ENCODE measurements around the gene MAEA. TPM values are rescaled to one million over a fixed set of nuclear protein-coding genes. Genes with fewer than 3 reads are reported as not detected.
"Not testable (repeated sequence)": the region's sequence is repeated elsewhere in the genome, so short reads cannot be mapped to it uniquely, and the experiment has no call there.

MAEA gene
- total RNA-seq, 1 experiment from 2014 or later, result 75.0 TPM

DNA sequence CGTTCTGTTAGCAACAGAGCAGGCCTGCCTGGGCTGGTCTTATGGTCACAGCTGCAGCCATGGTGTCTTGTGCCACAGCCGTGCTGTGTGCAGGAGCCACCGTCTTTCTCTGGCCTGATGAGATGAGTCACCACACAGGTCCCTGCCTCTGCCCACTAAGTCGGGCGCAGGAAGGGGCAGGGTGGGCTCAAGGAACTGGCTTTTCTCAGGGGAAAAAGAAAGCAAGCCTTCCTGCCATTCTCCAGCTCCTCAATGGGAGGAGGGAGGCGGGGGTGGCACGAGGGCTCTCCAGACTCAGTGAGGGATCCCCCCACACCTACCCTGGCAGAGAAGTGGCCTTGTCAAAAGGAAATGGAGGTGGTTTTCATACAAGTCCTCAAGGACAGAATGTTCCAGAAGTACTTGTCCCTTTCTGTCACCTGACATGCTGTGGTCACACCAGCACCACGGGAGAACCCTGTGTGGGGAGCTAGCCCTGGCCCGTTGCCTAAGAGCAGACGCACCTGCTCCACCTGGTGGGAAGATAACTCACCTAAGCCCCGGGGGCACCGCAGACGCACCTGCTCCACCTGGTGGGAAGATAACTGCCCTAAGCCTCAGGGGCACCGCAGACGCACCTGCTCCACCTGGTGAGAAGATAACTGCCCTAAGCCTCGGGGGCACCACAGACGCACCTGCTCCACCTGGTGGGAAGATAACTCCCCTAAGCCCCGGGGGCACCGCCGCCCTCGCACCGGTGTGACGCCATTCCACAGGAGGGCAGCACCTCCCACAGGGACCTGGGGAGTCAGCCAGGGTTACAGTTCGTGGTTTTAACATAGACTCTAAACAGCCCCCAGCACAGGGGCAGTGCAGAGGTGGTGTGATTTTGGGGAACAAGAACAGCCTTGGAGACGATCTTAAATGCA, 75.8 kb downstream of the MAEA start:
- no peak for DNase-seq (ENCODE audit: low read depth)

DNA sequence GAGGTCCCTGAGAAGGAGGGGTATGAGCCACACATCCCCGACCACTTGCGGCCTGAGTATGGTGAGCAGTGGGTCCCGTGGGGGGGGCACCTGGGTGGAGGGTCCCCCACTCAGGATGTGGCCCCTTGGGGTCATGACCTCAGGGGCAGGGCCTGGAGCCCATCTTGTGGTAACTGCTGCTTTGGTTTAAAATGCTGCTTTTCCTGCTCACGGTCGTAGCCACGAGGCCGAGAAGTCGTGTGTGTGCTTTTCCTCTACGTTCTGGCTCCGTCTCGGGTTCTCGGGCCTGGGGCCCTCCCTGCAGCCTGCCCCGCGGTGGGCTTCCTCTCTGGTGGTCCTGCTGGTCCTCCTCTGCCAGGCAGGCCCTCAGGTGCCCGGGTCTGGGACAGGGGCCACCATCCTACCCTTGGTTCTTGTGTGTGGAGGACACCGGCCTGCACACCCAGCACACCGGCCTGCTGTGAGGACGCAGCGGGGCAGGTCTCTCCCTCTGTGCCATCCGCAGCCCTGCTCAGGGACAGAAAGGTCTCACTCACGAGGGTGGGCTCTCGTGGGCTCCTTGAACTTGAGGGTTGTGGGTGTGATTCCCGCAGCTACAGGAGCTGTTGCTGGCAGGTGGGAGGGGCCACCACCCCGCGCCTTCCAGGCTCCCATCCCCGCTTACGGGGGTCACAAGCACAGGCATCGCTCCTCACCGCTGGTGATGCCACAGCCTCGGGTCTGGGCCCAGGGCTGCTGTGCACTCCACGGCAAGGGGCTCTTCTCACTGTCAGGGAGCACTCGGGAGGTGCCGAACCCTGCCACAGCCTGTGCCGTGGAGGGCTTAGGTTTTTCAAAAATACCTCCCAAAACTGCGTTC, 76.9 kb downstream of the MAEA start:
- no peak for DNase-seq (ENCODE audit: low read depth)

DNA sequence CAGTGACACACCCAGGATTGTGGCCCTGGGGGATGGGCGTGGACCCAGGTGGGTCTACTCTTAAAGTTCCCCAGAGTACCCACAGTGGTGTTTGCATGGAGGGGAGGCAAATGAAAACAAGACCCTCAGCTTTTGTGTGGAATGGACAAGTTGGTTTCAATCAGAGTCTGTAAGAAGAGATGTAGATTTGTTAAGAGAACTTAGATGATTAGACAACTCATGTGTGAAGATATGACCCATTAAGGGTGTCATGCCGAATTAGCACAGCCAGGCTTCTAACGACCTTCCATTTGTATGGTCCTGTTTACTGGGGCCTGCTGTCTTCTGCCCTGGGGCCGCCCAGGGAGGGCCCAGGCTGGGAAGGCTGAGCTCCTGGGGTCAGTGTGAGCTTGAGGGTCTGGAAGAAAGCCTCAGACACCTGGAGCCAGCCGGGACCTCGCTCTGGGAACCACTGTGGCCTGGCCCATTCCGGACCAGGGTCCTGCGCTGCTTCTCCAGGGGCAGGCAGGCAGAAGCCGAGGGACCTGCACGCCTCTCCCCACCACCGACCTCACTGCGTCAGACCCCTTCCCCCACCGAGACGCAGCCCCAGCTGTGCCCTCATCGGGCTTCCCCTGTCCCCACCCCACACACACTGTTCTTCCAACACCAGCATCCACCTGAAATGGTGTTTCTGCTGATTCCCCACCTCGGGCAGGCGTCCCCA, 77.7 kb downstream of the MAEA start:
- no peak for DNase-seq (ENCODE audit: low read depth)

DNA sequence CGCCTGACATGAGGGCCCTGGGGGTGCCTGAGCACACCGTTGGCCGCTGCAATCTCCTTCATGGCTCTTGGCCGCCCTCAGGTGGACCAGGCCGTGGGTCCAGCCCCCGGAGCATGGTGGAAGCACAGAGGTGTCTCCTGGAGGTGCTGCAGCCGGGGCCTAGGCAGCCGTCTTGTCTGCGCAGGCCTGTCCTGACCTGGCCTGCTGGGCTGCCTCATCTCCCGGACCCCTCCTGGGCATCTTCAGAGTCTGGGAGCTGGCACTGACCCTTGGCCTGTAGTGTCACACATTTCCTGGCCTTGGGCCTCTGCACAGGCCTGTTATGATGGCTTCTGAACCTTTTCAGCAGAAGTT, 78.2 kb downstream of the MAEA start:
- no peak for DNase-seq (ENCODE audit: low read depth)

DNA sequence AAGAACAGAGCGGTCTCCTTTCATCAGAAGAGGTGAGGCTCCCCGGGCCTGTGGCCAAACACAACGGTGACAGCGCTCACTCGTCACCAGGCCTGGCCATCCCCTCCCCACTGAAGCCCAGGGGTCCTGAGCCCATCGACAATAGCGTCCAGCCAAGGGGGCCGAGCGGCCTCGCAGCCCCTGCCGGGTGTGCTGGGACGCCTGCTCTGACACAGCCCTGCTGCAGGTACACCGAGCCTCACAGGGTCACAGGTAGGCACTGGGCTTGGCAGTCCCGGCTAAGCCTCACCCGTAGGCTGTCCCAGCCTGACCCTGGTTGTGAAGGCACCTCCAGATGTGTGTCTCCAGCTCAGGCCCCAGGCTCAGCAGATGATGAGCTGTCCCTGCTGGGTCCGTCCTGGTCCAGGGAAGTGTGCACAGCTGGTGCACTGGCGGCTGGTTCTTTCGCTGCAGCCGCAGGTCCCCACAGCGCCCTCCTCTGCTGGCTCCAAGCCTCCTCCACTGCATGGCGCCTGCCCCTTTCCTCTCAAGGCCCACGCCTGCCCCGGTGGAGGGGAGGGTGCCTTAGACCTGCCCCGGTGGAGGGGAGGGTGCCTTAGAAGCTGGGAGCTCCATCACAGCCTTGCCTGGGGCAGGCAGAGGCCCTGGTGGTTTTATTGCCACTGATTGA, 78.9 kb downstream of the MAEA start:
- DNase-seq (ENCODE audit: low read depth), result no peak

DNA sequence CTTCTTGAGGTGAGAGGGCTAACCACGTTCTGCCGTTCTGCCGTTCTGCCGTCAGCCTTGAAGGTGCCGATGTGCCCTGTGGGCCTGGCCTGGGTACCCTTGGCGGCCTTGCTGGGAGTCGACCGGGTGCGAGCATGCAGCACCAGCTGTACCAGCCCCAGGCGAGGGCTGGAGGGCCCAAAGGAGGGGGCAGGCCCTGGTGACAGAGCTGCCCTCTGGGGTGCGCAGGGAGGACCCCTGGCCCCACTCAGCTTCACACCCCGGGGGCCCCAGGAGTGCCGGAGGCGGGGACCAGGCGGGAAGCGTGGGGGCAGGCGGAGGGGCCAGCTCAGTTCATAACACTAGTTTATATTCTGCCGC, 79.4 kb downstream of the MAEA start:
- no peak for DNase-seq (ENCODE audit: low read depth)

DNA sequence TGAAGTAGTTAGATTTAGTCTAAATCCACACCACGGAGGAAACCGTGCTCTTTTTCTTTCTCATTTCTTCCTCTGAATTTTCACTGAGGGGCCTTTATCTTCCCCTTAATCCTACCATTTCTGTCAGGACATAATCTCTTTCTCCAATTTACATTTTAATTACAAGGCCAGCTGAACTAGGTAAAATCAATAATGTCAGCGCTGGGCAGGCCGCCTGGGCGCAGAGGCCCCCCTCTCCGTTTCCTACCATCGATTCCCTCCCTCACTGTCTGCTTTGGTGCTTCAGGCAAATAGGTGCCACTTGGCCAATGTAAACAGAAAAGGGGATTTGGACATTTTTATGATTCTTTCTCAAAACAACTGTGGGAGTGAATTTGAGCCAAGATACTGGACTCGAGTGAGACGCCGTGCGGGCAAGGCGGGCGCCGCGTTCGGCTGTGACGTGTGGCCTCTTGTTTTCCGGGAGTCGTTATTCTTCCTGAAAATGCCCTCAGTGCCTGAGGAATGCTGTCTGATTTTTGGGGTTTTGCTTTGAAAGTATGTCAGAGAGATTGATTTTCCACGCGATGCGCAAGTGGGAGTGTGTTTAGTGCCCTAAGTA, 79.9 kb downstream of the MAEA start:
- no peak for DNase-seq (ENCODE audit: low read depth)

DNA sequence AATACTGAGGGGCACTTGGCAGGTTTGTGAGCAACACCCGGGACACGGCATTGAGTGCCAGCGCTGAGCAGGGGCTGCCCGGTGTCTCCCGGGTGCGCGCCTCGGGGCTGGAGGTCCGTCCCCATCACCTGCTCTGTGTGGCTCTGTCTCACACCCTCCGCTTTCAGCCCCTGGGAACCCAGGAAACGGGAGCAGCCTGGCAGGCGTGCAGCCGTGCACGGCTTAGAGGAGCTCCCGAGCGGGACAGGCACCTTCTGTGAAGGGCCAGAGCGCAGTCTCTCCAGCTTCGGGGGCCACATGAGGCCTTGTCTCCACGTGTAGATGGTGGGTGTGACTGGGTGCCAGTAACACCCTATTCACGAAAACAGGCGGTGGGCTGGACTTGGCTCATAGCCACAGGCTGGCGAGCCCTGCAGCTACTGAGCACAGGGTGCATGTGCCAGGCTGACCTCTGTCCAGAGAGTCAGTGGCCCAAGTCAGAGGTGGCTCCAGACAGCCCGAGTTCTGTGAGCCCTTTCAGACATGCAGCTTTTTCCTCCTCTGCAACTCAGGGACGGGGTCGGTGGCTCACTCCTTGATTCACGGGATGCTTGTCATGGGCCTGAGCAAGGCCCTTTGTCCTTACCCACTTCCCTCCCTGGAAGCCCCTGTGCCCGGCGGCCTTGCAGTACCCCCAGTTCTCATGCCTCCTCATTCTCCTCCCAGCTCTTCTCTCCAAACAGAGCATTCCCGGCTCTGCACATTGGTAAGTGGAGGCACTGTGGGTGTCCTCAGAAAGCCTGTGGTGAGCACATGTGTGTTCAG, 80.8 kb downstream of the MAEA start:
- no peak for DNase-seq (ENCODE audit: low read depth)

DNA sequence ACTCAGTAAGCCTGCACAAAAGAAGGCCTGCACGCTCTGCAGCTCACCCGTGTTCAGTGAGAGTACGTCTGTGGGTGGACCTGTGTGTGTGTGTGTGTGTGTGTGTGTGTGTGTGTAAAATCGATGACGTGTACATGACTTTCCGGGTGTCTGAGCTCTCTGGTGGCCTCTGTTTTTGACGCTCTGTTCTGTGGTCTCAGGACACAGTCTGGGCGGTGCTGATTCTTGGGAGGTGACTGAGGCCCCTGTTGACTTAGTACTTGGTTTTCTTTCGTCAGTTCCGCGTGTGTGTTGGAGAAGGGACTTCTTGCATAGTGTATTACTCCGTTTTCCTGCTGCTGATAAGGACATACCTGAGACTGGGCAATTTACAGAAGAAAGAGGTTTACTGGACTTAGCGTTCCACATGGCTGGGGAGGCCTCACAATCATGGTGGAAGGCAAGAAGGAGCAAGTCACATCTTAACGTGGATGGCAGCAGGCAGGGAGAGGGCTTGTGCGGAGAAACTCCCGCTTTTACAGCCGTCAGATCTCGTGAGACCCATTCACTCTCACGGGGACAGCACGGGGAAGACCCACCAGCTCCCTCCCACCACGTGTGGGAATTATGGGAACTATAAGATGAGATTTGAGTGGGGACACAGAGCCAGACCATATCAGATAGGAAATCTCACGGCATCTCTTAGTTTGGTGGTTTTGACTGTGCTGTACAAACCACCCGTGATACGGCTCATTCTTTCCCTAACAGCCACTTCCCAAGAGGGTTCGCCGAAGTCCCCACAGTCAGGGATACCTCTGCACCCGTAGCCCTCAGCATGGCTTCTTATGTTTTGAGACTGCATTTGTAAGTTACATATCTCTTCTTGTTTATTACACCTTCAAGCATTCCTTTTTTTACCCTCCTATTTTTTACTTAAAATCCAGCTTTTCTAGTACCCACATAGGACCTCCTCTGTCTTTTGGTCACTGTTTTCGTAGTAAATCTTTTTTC, 81.8 kb downstream of the MAEA start:
- DNase-seq (ENCODE audit: low read depth), result no peak

DNA sequence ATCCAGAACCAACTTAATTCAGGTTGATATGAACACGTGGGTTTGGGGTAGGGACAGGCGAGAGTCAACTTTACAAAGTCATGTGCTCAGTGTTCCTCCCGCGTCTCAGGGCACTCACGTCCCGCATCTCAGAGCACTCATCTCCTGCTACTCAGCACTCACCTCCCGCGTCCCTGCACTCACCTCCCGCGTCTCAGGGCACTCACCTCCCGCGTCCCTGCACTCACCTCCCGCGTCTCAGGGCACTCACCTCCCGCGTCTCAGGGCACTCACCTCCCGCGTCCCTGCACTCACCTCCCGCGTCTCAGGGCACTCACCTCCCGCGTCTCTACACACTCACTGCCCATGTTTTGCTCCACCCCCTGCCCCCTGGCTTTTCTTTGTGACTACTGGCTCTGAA, 82.9 kb downstream of the MAEA start:
- DNase-seq (ENCODE audit: low read depth), result not testable (repeated sequence)

DNA sequence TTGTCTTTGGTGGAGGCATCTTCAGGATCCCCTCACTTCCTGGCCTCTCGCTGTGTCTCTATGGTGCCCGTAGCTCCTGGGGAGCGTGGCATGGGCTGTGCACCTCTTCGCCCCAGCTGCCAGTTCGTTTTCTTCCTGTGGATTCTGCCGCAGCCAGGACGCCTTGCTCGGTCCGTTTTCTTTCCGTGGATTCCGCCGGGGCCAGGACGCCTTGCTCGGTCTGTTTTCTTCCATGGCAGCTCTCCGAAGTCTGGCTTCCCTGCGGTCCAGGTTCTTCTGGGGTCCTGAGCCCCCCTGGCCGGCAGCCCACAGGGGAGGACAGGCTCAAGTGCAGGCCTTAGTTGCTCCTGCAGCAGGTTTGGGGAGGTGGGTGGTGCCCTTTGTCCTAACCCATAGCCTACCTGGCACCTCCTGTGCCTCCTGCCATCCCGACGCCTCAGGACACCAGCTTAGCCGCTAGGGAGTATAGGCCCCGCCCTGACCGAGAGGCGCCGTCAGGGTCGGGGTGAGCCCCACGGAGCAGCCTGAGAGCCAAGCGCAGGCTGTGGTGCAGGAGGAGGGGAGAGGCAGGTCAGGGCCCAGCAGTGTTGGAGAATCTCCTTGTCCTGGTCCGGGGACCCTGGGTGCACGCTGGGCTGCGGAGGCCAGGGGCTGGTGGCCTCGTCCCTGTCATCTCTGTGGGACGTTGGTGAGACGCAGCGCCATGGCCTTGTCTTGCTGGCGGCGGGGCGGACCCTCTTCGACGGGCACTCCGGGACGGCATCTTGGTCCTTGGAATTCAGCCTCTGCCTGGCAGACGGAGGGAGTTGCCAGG, 84.4 kb downstream of the MAEA start:
- no peak for DNase-seq (ENCODE audit: low read depth)

DNA sequence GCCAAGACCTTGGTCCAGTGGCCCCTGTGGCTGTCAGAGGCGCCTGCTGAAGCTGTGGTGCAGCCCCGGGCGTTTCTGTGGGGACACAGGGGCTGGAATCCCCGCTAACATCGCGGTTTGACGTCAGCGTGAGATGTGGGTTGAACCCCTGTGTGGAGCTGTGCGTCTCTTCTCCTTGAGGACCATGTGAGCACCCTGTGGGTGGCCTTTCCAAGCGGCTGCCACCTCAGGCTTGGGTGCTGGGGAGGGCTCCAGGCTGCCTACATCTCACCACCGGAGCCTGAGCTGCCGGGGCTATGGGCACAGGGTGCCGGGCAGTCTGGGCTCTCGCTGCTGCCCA, 85.0 kb downstream of the MAEA start:
- no peak for DNase-seq (ENCODE audit: low read depth)

DNA sequence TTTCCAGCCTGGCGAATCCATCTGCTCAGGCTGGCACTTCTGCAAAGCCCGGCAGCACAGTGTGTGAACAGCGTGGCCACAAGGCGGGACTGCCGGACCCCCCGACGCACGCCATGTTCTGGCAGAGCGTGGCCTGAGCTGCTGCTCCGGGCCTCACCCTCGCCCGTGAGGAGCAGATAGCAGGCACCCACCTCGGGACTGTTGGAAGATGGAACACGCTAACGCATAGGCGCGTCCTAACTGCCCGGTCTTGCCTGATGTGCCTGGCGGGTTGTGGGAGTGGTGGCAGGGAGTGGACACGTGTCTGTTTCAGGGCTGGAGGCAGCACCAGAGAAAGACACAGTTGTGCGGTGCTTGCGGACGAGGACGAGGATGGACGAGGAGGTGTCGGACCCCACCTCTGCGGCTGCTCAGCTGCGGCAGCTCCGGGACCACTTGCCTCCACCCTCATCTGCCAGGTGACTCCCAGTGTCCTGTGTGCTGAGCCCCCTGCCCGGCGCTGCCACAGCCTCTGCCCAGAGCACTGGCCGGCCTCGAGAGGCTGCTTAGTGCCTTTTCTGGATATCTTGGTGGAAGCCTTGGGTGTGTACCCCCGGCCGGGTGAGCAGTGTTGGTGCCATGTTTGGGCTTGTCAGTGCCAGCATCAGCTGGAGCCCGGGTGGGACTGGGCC, 85.5 kb downstream of the MAEA start:
- DNase-seq (ENCODE audit: low read depth), result no peak

DNA sequence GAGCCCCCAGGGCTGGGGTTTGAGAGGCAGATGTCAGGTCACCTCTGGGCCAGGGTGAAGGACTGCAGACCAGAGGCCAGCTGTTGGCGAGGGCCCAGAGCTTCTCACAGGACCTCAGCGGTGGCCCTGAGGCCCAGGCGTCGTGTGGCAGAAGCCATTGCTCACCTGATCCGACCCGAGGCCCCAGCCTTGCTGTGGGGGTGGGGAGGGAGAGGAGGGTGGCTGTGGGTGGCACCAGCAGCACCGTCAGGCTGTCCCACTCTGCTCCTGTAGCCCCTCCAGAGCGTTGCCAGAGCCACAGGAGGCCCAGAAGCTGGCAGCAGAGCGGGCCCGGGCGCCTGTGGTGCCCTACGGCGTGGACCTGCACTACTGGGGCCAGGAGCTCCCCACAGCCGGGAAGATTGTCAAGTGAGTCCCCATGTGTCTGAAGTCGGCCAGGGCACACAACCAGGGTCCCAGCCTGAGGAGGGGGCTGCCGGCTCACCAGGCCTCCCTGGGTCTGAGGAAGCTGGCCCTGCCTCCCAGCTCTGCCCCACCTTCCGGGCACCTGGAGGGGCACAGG, 86.2 kb downstream of the MAEA start:
- DNase-seq (ENCODE audit: low read depth), result no peak

DNA sequence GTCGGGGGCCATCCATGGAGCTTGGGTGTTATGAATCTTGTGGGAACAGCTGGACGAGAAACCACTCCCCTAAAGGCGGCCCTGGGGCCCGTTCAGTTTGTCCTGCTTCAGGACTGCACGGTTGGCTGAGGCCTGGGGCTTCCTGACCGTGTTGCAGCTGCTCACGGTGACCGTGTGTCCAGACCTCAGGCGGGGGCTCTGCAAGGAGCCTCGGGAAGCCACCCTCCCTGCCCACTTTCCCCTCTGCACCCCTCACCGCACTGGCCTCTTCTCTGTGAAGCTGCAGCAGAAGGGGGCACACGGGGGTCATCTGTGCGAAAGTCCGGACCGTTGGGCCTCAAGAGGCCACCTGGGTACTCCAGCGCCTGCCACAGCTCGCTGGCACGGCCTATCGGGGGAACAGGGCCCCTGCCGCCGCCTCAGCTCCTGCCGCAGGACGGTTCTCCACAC, 86.7 kb downstream of the MAEA start:
- DNase-seq (ENCODE audit: low read depth), result no peak

DNA sequence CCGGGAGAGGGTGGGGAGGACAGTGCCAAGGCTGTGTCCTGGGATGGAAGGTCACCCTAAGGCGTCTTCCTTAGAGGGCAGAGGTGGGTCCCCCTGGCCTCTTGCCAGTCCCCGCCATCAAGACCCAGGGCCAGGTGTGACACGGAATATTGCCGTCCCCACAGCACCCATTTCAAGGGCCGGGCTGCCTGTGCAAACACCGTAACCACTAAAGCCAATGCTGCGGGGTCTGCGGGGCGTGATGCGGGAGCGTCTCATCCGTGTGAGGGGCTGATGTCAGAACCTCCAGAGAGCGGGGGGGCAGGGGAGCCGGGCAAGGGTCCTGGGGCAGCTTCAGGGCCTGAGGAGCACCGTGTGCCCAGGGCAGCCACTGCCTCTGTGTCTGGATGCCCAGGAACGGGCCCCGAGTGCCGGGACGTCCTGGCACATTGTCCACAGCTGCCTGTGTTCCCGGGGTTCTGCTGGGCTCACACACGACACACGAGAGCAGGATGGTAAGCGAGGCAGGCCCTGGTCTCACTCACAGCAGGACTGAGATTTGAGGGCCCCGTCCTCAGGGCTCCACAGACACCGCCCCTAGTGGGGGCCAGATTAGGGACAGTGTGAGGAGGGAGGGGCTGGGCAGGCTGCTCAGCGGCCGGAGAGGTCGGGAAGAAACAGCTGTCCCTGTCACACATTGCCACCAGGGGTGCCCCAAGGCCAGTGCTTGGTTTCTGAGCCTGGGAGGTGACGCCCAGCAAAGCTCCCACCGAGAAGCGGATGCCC, 87.3 kb downstream of the MAEA start:
- no peak for DNase-seq (ENCODE audit: low read depth)
